DOHH2 (cell line): ENCODE measurements around the gene ATP4B.

ENCODE experiments used
- H3F3A ChIP-seq: fragments of 200-600 bp; sonication (generic), shearing (Covaris generic); 2 replicates; pipeline ENCODE4 v1.6.0; 2016; ENCODE audit warnings: antibody characterized with exemption, mild to moderate bottlenecking; ENCODE audit not compliant: control insufficient read depth, insufficient read depth
- H3K27ac ChIP-seq: fragments of 200-600 bp; sonication (generic); 2 replicates; pipeline ENCODE4 v1.5.1; 2014; ENCODE audit warnings: low read depth, mild to moderate bottlenecking, low read length, moderate library complexity
- H3K27me3 ChIP-seq: fragments of 200-600 bp; sonication (generic); 2 replicates; pipeline ENCODE4 v1.6.1; 2014; ENCODE audit warnings: mild to moderate bottlenecking, low read length, mixed read lengths; ENCODE audit not compliant: control insufficient read depth
- H3K36me3 ChIP-seq: fragments of 200-600 bp; sonication (generic); 2 replicates; pipeline ENCODE4 v1.6.1; 2014; ENCODE audit warnings: mild to moderate bottlenecking, low read length, moderate library complexity, mixed read lengths; ENCODE audit not compliant: control insufficient read depth
- H3K4me1 ChIP-seq: fragments of 200-600 bp; sonication (generic); 2 replicates; pipeline ENCODE4 v1.6.1; 2014; ENCODE audit warnings: mild to moderate bottlenecking, low read length, mixed read lengths; ENCODE audit not compliant: control insufficient read depth
- H3K4me2 ChIP-seq: fragments of 200-600 bp; sonication (generic); 2 replicates; pipeline ENCODE4 v1.6.0; 2014; ENCODE audit warnings: mild to moderate bottlenecking, low read length, moderate library complexity
- H3K4me3 ChIP-seq: fragments of 200-600 bp; sonication (generic); 2 replicates; pipeline ENCODE4 v1.5.1; 2014; ENCODE audit warnings: mild to moderate bottlenecking, low read length, mixed read lengths
- H3K79me2 ChIP-seq: fragments of 200-600 bp; sonication (generic); 2 replicates; pipeline ENCODE4 v1.6.1; 2014; ENCODE audit warnings: mild to moderate bottlenecking, low read length, mixed read lengths; ENCODE audit not compliant: control insufficient read depth
- H3K9me2 ChIP-seq: fragments of 200-600 bp; sonication (generic); replicated peaks from 2 replicates; pipeline ENCODE4 v1.6.1; 2014; ENCODE audit warnings: mild to moderate bottlenecking, low read length, mixed read lengths; ENCODE audit not compliant: control insufficient read depth
- H3K9me3 ChIP-seq: fragments of 200-600 bp; sonication (generic); 2 replicates; pipeline ENCODE4 v1.6.1; 2014; ENCODE audit warnings: antibody characterized with exemption, low read length, mixed read lengths; ENCODE audit not compliant: control insufficient read depth, insufficient read depth
- H4K20me1 ChIP-seq: fragments of 200-600 bp; sonication (generic); 2 replicates; pipeline ENCODE4 v1.6.0; 2014; ENCODE audit warnings: low read depth, mild to moderate bottlenecking, antibody characterized with exemption, low read length, moderate library complexity; ENCODE audit not compliant: control insufficient read depth, insufficient read depth
- CTCF ChIP-seq: fragments of 200-600 bp; sonication (generic); IDR thresholded peaks from one replicate; pipeline ENCODE4 v1.5.1; 2014; ENCODE audit warnings: antibody characterized with exemption, mild to moderate bottlenecking, low read depth, low read length; ENCODE audit not compliant: poor library complexity, severe bottlenecking
- EZH2phosphoT487 ChIP-seq: fragments of 200-600 bp; sonication (generic); IDR thresholded peaks from 2 replicates; pipeline ENCODE4 v1.6.1; 2017; ENCODE audit warnings: borderline replicate concordance, mild to moderate bottlenecking, antibody characterized with exemption, low read length, moderate library complexity, mixed read lengths

The ATP4B gene

GRCh38 chr13:113602291-113602988, 55.6 kb downstream of the ATP4B start:
- Histone ChIP-seq H3K36me3 (peaks cover 98% of the 10 kb centered on the region), H3K27ac (no peak overlapping the region), H3K9me3 (no peaks in the 10 kb centered on the region), H3K9me2 (no peaks in the 10 kb centered on the region), H4K20me1 (peaks cover 35% of the 10 kb centered on the region), H3K27me3 (no peaks in the 10 kb centered on the region), H3F3A (no peaks in the 10 kb centered on the region), H3K79me2 (peaks cover 100% of the 10 kb centered on the region), H3K4me3 (no peak overlapping the region), H3K4me2 (no peak overlapping the region), H3K4me1 (no peaks in the 10 kb centered on the region)
- TF ChIP-seq EZH2phosphoT487 (no peak), CTCF (no peak)

GRCh38 chr13:113601166-113602070, 56.6 kb downstream of the ATP4B start:
- Histone ChIP-seq H3K4me3 (no peak overlapping the region), H3K9me3 (no peaks in the 10 kb centered on the region), H3K9me2 (no peaks in the 10 kb centered on the region), H3K4me1 (no peaks in the 10 kb centered on the region), H3F3A (no peaks in the 10 kb centered on the region), H3K27me3 (no peaks in the 10 kb centered on the region), H3K36me3 (peaks cover 97% of the 10 kb centered on the region), H4K20me1 (peaks cover 39% of the 10 kb centered on the region), H3K27ac (no peak overlapping the region), H3K4me2 (no peak overlapping the region), H3K79me2 (peaks cover 100% of the 10 kb centered on the region)
- no peak for TF ChIP-seq CTCF
- TF ChIP-seq EZH2phosphoT487 = no peak

GRCh38 chr13:113599391-113599790, 58.6 kb downstream of the ATP4B start:
- peaks cover 50% of the 10 kb centered on the region for H4K20me1 ChIP-seq
- H3K4me1 ChIP-seq = no peaks in the 10 kb centered on the region
- no peak overlapping the region for H3K4me2 ChIP-seq
- H3K9me2 ChIP-seq = no peaks in the 10 kb centered on the region
- no peaks in the 10 kb centered on the region for H3K27me3 ChIP-seq
- no peak overlapping the region for H3K27ac ChIP-seq
- H3K4me3 ChIP-seq = no peak overlapping the region
- peaks cover 96% of the 10 kb centered on the region for H3K36me3 ChIP-seq
- TF ChIP-seq EZH2phosphoT487 (no peak), CTCF (no peak)
- no peaks in the 10 kb centered on the region for H3K9me3 ChIP-seq
- no peaks in the 10 kb centered on the region for H3F3A ChIP-seq
- peaks cover 100% of the 10 kb centered on the region for H3K79me2 ChIP-seq
